Lower leg skin (tissue), 4 donors: ENCODE data around the gene GART. TPM values are rescaled to one million over a fixed set of nuclear protein-coding genes. Genes with fewer than 3 reads are reported as not detected.

Source experiments
- DNase-seq, 2 donors: peaks; one replicate each; pipeline ENCODE4 v3.0.0-alpha.2; 2019; ENCODE audit warnings: low spot score in 2 of 2
- H3K4me3 ChIP-seq: fragments of 200-600 bp; sonication (generic); 2 replicates; pipeline ENCODE4 v1.5.1; 2017; ENCODE audit warnings: mild to moderate bottlenecking, low read depth; ENCODE audit not compliant: poor library complexity, severe bottlenecking
- CTCF ChIP-seq, 3 donors: fragments of 450-650 bp; IDR thresholded peaks; one replicate each; pipeline ENCODE4 v1.5.1; 2016; ENCODE audit warnings: antibody characterized with exemption in 3 of 3, mild to moderate bottlenecking in 3 of 3, moderate library complexity in 2 of 3
- POLR2A ChIP-seq, 2 donors: fragments of 450-650 bp; IDR thresholded peaks; one replicate each; pipeline ENCODE4 v1.6.1; 2016 to 2017; ENCODE audit warnings: antibody characterized with exemption in 2 of 2, mild to moderate bottlenecking in 1 of 2, moderate library complexity in 1 of 2
- WGBS, 2 donors: methylation state at CpG; one replicate each; pipeline ENCODE4 v1.1.5; 2018; 5-methylcytosine and 5-hydroxymethylcytosine counted together
- intact Hi-C: fragments of 100-400 bp; cut with DNase I; formaldehyde crosslinking; loops from one replicate; pipeline ENCODE4 v1.15.0; 2023; ENCODE audit warnings: low total_unique reads
- total RNA-seq, 4 donors: library from RNA; depleted of rRNA; stranded (reverse); fragments of >200 nt; gene quantifications; one replicate each; pipeline ENCODE4 v1.1.0, GENCODE V29; 2016

GART gene
- total RNA-seq, 4 donors from 2014 or later: 44.8 to 62.4 (median 57.3) TPM

- TF ChIP-seq POLR2A (IDR thresholded peaks at IDR 0.05) (no peak), CTCF (IDR thresholded peaks at IDR 0.05) (no peak)
- intact Hi-C loops: no loop called here
- WGBS, 2 donors: 10 to 11% methylated on average over 12 of the region's 12 CpGs
- DNase-seq: no peak
- H3K4me3 ChIP-seq: peak overlapping the region; percentile 41
Observed at GRCh38 chr21:33490991-33491372, 50.9 kb downstream of the GART start.

- H3K4me3 ChIP-seq: no peak overlapping the region
- TF ChIP-seq POLR2A (IDR thresholded peaks at IDR 0.05) (no peak), CTCF (IDR thresholded peaks at IDR 0.05) (no peak)
- intact Hi-C loops: no loop called here
- DNase-seq: no peak
- WGBS, 2 donors: 88 to 89% methylated on average over 4 of the region's 4 CpGs
Observed at GRCh38 chr21:33488936-33489335, 53.0 kb downstream of the GART start.

- intact Hi-C loops: no loop called here
- TF ChIP-seq POLR2A (IDR thresholded peaks at IDR 0.05) (no peak), CTCF (IDR thresholded peaks at IDR 0.05) (no peak)
- 89 to 91% methylated on average over 5 of the region's 5 CpGs for WGBS, 2 donors
- no peak overlapping the region for H3K4me3 ChIP-seq
- no peak for DNase-seq
Observed at GRCh38 chr21:33487996-33488395, 53.9 kb downstream of the GART start.

GRCh38 chr21:33481314-33481943 is 60.5 kb downstream of the GART start:
- WGBS, 2 donors: 85 to 87% methylated on average over 7 to 9 of the region's 9 CpGs
- no peak for DNase-seq
- intact Hi-C loops: no loop called here
- no peak overlapping the region for H3K4me3 ChIP-seq
- TF ChIP-seq POLR2A (IDR thresholded peaks at IDR 0.05) (no peak), CTCF (IDR thresholded peaks at IDR 0.05) (no peak)

- intact Hi-C loops: no loop called here
- TF ChIP-seq CTCF (IDR thresholded peaks at IDR 0.05) (no peak), POLR2A (IDR thresholded peaks at IDR 0.05) (no peak)
- WGBS, 2 donors: 22 to 29% methylated on average over 17 of the region's 17 CpGs
Observed at GRCh38 chr21:33480481-33481103, 61.3 kb downstream of the GART start.

More at GRCh38 chr21:33480481-33481103, 61.3 kb downstream of the GART start:
- H3K4me3 ChIP-seq: peak overlapping the region; percentile 41
- no peak for DNase-seq
